Keratinocyte (primary cell): ENCODE measurements around the gene SH2D3C. TPM values are rescaled to one million over a fixed set of nuclear protein-coding genes. Genes with fewer than 3 reads are reported as not detected.

ENCODE experiments used
- DNase-seq: peaks from one replicate; pipeline ENCODE4 v3.0.0-alpha.2; 2011; ENCODE audit warnings: low read depth, missing footprints, low spot score
- FAIRE-seq: peaks from 2 replicates; lab custom pipeline; 2011; peaks lifted over from hg19 to GRCh38; lab: Jason Lieb, UNC
- H2AFZ ChIP-seq: 2 replicates; pipeline ENCODE4 v1.6.0; 2012; ENCODE audit warnings: low read length, control low read depth, inconsistent platforms; ENCODE audit not compliant: control insufficient read depth
- H3K27ac ChIP-seq: 2 replicates; pipeline ENCODE4 v1.5.1; 2011; ENCODE audit warnings: low read length; ENCODE audit not compliant: control insufficient read depth, insufficient read depth
- H3K27me3 ChIP-seq: 3 replicates; pipeline ENCODE4 v1.6.0; 2011; ENCODE audit warnings: low read length; ENCODE audit not compliant: control insufficient read depth, insufficient read depth; ENCODE audit errors: extremely low read depth
- H3K36me3 ChIP-seq, 2 experiments: 2 replicates in 1 of 2; 3 replicates in 1 of 2; pipeline ENCODE4 v1.5.1; 2011; ENCODE audit warnings: low read length in 2 of 2, mild to moderate bottlenecking in 1 of 2; ENCODE audit not compliant: control insufficient read depth in 2 of 2, insufficient read depth in 2 of 2; ENCODE audit errors: extremely low read depth in 1 of 2
- H3K4me1 ChIP-seq: 3 replicates; pipeline ENCODE4 v1.5.1; 2011; ENCODE audit warnings: low read length; ENCODE audit not compliant: control insufficient read depth, insufficient read depth; ENCODE audit errors: extremely low read depth
- H3K4me2 ChIP-seq: 3 replicates; pipeline ENCODE4 v1.6.0; 2011; ENCODE audit warnings: low read depth, low read length; ENCODE audit not compliant: control insufficient read depth, insufficient read depth; ENCODE audit errors: extremely low read depth
- H3K4me3 ChIP-seq, 3 experiments: fragments of 200-600 bp in 1 of 3; sonication (generic) in 1 of 3; 2 replicates in 2 of 3; 3 replicates in 1 of 3; pipeline ENCODE4 v1.5.1; 2011 to 2016; ENCODE audit warnings: low read length in 3 of 3, mild to moderate bottlenecking in 3 of 3, control low read depth in 2 of 3, inconsistent platforms in 1 of 3, low read depth in 1 of 3, mixed read lengths in 1 of 3, mixed run types in 1 of 3, moderate library complexity in 1 of 3; ENCODE audit not compliant: control insufficient read depth in 2 of 3, insufficient read depth in 2 of 3; ENCODE audit errors: extremely low read depth in 1 of 3
- H3K79me2 ChIP-seq: 2 replicates; pipeline ENCODE4 v1.6.0; 2012; ENCODE audit warnings: low read length; ENCODE audit not compliant: control insufficient read depth, insufficient read depth
- H3K9ac ChIP-seq: 3 replicates; pipeline ENCODE4 v1.6.0; 2011; ENCODE audit warnings: low read length; ENCODE audit not compliant: control insufficient read depth, insufficient read depth; ENCODE audit errors: extremely low read depth
- H3K9me1 ChIP-seq: 3 replicates; pipeline ENCODE4 v1.6.0; 2011; ENCODE audit warnings: low read length; ENCODE audit not compliant: control insufficient read depth, insufficient read depth; ENCODE audit errors: extremely low read depth
- H3K9me3 ChIP-seq: 2 replicates; pipeline ENCODE4 v1.5.1; 2012; ENCODE audit warnings: low read depth, low read length; ENCODE audit not compliant: control insufficient read depth
- H4K20me1 ChIP-seq: 3 replicates; pipeline ENCODE4 v1.6.0; 2011; ENCODE audit warnings: low read length; ENCODE audit not compliant: control insufficient read depth, insufficient read depth; ENCODE audit errors: extremely low read depth
- CTCF ChIP-seq, 3 experiments: IDR thresholded peaks in 1 of 3; conservative IDR thresholded peaks in 1 of 3; optimal IDR thresholded peaks in 1 of 3; 2 replicates in 2 of 3; 3 replicates in 1 of 3; pipeline versions ENCODE3 to v1.5.1; 2011; ENCODE audit warnings: low read length in 3 of 3, mild to moderate bottlenecking in 3 of 3, moderate library complexity in 2 of 3, control low read depth in 1 of 3, inconsistent platforms in 1 of 3; ENCODE audit not compliant: insufficient read depth in 2 of 3; ENCODE audit errors: extremely low read depth in 1 of 3
- EZH2 ChIP-seq: IDR thresholded peaks from one replicate; pipeline ENCODE4 v1.6.1; 2012; ENCODE audit warnings: inconsistent platforms, mild to moderate bottlenecking, low read length, moderate library complexity
- dilution Hi-C: fragments of 300-500 bp; cut with MboI; formaldehyde crosslinking; loops from one replicate; pipeline ENCODE4 v1.7.0; 2020; ENCODE audit warnings: low sequenced_read_pairs; ENCODE audit not compliant: extremely low pct_ligation_motif_present
- polyA plus RNA-seq, 5 experiments: library from polyadenylated mRNA; depleted of rRNA in 3 of 5; stranded (reverse) in 3 of 5; stranded (forward) in 1 of 5; unstranded in 1 of 5; fragments of >200 nt; gene quantifications; 1 replicate in 1 of 5; 2 replicates in 3 of 5; 3 replicates in 1 of 5; pipeline versions ENCODE4 v1.2.1 to v1.2.3, GENCODE V29; 2011 to 2012; ENCODE audit warnings: missing spikeins in 2 of 5, low read depth in 1 of 5, low replicate concordance in 1 of 5

SH2D3C gene
- polyA plus RNA-seq, 1 donor (not counting 4 experiments of a cell fraction or from before 2014, with no cell fraction given) = 0.12 TPM

GRCh38 chr9:127689329-127690000, 89.0 kb downstream of the SH2D3C start:
- Histone ChIP-seq H3K4me2 (no peak overlapping the region), H3K9me1 (no peaks in the 10 kb centered on the region), H3K9me3 (no peaks in the 10 kb centered on the region), H2AFZ (no peak overlapping the region), H4K20me1 (no peaks in the 10 kb centered on the region), H3K36me3 (peaks cover 14% of the 10 kb centered on the region in 2 experiments), H3K27me3 (no peaks in the 10 kb centered on the region), H3K4me3 (no peak overlapping the region), H3K9ac (no peak overlapping the region), H3K79me2 (no peaks in the 10 kb centered on the region), H3K4me1 (peaks cover 3% of the 10 kb centered on the region), H3K27ac (no peak overlapping the region)
- no peak for TF ChIP-seq EZH2
- no peak for TF ChIP-seq CTCF (optimal IDR thresholded peaks at IDR 0.05 in 1 of 3, IDR thresholded peaks at IDR 0.05 in 1 of 3, conservative IDR thresholded peaks at IDR 0.05 in 1 of 3; ENCODE audit: extremely low read depth in 1 of 3, insufficient read depth in 2 of 3, low read length in 3 of 3)
- DNase-seq (no peak), FAIRE-seq (no peak)
- dilution Hi-C loops = no loop called here

Other genes starting within 250 kb of the SH2D3C start
- gene STXBP1, start 166.4 kb downstream of the SH2D3C start, polyA plus RNA-seq = 7.8 to 22.2 TPM (median 17.1 TPM) in 3 replicates
- gene CFAP157, start 71.7 kb downstream of the SH2D3C start, polyA plus RNA-seq = 0.03 TPM in 1 of 3 replicates, not detected in the others
- gene PTRH1, start 63.0 kb downstream of the SH2D3C start, polyA plus RNA-seq = 14.3 to 25.2 TPM (median 14.9 TPM) in 3 replicates
- 0.03 to 0.05 TPM in 2 of 3 replicates, not detected in the other for gene TTC16, start 62.6 kb downstream of the SH2D3C start, polyA plus RNA-seq
- 2.3 to 5.9 TPM (median 4.1 TPM) in 3 replicates for gene TOR2A, start 43.4 kb downstream of the SH2D3C start, polyA plus RNA-seq
- 39.0 to 100.0 TPM (median 47.8 TPM) in 3 replicates for gene CDK9, start 7.4 kb upstream of the SH2D3C start, polyA plus RNA-seq
- gene FPGS, start 24.2 kb upstream of the SH2D3C start, polyA plus RNA-seq = 38.2 to 65.0 TPM (median 56.3 TPM) in 3 replicates
- 0.22 to 0.86 TPM (median 0.33 TPM) in 3 replicates for gene ENG, start 76.0 kb upstream of the SH2D3C start, polyA plus RNA-seq
- 40.2 to 53.8 TPM (median 46.5 TPM) in 3 replicates for gene AK1, start 99.0 kb upstream of the SH2D3C start, polyA plus RNA-seq
- 20.1 to 55.8 TPM (median 21.1 TPM) in 3 replicates for gene ST6GALNAC6, start 120.9 kb upstream of the SH2D3C start, polyA plus RNA-seq
- 5.8 to 10.8 TPM (median 8.9 TPM) in 3 replicates for gene ST6GALNAC4, start 138.4 kb upstream of the SH2D3C start, polyA plus RNA-seq
- 2.4 to 5.2 TPM (median 4.4 TPM) in 3 replicates for gene PIP5KL1, start 152.1 kb upstream of the SH2D3C start, polyA plus RNA-seq
- gene DPM2, start 159.2 kb upstream of the SH2D3C start, polyA plus RNA-seq = 31.1 to 35.4 TPM (median 34.7 TPM) in 3 replicates
- gene EEIG1, start 202.3 kb upstream of the SH2D3C start, polyA plus RNA-seq = 3.7 to 8.6 TPM (median 7.0 TPM) in 3 replicates